Measurements from ENCODE around the gene PLEKHH1. TPM values are rescaled to one million over a fixed set of nuclear protein-coding genes. Genes with fewer than 3 reads are reported as not detected.

PLEKHH1 gene
- total RNA-seq, 1 experiment from 2014 or later, result 27.6 TPM

DNA sequence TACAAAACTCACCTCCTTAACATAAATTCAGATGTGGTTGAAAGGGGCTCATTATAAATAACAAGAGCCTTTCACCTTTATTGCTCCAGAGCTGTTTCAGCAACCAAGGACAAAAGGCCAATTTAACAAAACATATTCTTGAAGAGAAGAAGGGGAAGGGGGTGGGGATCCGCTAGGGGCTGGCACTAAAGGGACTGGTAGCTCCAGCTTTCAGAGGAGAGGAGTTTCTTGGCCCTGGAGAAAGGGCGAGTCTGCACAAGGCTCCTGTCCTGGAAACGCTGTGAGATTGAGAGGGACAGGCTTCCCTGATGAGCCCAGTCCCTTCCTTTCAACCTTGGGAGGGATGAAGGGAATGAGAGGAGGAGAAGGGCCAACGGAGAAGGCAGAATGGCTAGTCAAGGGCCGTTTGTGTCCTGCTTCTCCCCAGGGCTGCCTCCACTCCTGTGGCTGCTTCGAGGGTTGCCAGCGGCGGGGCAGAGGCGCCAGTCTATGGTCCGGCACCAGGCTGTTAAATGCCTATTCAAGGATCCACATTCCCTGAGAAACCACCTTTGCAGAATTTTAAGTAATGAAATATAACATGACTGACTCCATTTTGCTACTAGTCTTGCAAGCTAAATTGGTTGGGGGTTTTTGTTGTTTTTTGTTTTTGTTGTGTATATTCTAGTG, 76.7 kb downstream of the PLEKHH1 start:
- no peaks in the 10 kb centered on the region for H4K20me1 ChIP-seq (ENCODE audit: insufficient read depth)
- DNase-seq (ENCODE audit: low read depth, low spot score), result no peak
- no peak overlapping the region for H3K4me2 ChIP-seq (ENCODE audit: low read length)
- no peak overlapping the region for H3K27ac ChIP-seq (ENCODE audit: low read depth, low read length)
- no peak overlapping the region for H3K4me3 ChIP-seq (replicated peaks in 1 of 2; ENCODE audit: low read depth in 1 of 2, low read length in 2 of 2)
- H3K4me1 ChIP-seq (ENCODE audit: control insufficient read depth in 1 of 2, insufficient read depth in 2 of 2, low read length in 2 of 2), result no peaks in the 10 kb centered on the region
- no peaks in the 10 kb centered on the region for H3K36me3 ChIP-seq (ENCODE audit: control insufficient read depth in 1 of 2, insufficient read depth in 2 of 2, low read length in 2 of 2)
- no peaks in the 10 kb centered on the region for H3K9me3 ChIP-seq (ENCODE audit: control insufficient read depth in 1 of 2, insufficient read depth in 1 of 2, low read depth in 1 of 2, low read length in 2 of 2)
- no peaks in the 10 kb centered on the region for H3K79me2 ChIP-seq (ENCODE audit: insufficient read depth, low read length)
- H2AFZ ChIP-seq (ENCODE audit: low read depth, low read length, poor library complexity, severe bottlenecking), result no peak overlapping the region
- TF ChIP-seq CEBPB (IDR thresholded peaks at IDR 0.05; ENCODE audit: low read depth) (no peak), EGR1 (IDR thresholded peaks at IDR 0.05; ENCODE audit: low read depth) (no peak), YY1 (IDR thresholded peaks at IDR 0.05; ENCODE audit: extremely low read depth, insufficient replicate concordance, low read depth, low read length) (no peak), RAD21 (IDR thresholded peaks at IDR 0.05; ENCODE audit: low read depth) (no peak)
- POLR2A ChIA-PET, result no interaction called here
- no TSS peak for BruUV-seq (replicated peaks)
- RAD21 ChIA-PET (ENCODE audit: low non-redundant PET in 1 of 2, low total read pairs in 2 of 2, uncharacterized antibody in 2 of 2, unreplicated experiment in 2 of 2), result no interaction called here
- H3K9ac ChIP-seq (ENCODE audit: low read length), result no peak overlapping the region
- CTCF ChIA-PET, result interaction anchor here (1.2 kb wide), 1 partner anchor 57 kb away, joined by 3 read pairs; no protein-coding TSS in a partner anchor
- H3K27me3 ChIP-seq (ENCODE audit: insufficient read depth, low read length), result peaks cover 13% of the 10 kb centered on the region; the same call in 1 of the 2 replicates
- intact Hi-C loops (cut with micrococcal nuclease), result no loop called here
- no peak for ATAC-seq
- no peaks in the 10 kb centered on the region for H3K9me2 ChIP-seq (ENCODE audit: insufficient read depth)

DNA sequence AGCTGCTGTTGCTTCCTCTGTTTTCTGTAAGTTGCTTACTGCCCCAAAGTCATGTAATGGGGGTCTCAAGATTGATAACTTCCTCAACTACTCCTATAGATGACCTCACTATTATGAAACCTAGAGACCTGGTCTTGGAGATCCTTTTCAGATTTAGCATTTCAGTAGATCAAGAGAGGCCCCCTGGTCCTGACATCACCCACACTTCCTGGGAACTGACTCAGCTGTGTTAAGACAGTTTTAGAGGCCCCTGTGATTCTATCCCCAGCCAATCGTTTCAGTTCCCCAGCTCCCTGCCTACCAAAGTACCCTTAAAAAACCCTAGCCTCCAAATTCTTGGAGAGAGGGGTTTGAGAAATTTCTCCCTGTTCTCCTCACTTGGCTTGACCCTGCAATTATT, 77.4 kb downstream of the PLEKHH1 start:
- no TSS peak for BruUV-seq (replicated peaks)
- H3K27me3 ChIP-seq (ENCODE audit: insufficient read depth, low read length), result peaks cover 13% of the 10 kb centered on the region; the same call in 1 of the 2 replicates
- H3K9me2 ChIP-seq (ENCODE audit: insufficient read depth), result no peaks in the 10 kb centered on the region
- no peaks in the 10 kb centered on the region for H3K9me3 ChIP-seq (ENCODE audit: control insufficient read depth in 1 of 2, insufficient read depth in 1 of 2, low read depth in 1 of 2, low read length in 2 of 2)
- ChIA-PET CTCF (interaction anchor here (1.2 kb wide), 1 partner anchor 56 kb away, joined by 3 read pairs; no protein-coding TSS in a partner anchor), POLR2A (no interaction called here), RAD21 (ENCODE audit: low non-redundant PET in 1 of 2, low total read pairs in 2 of 2, uncharacterized antibody in 2 of 2, unreplicated experiment in 2 of 2) (no interaction called here)
- no peak for TF ChIP-seq YY1 (IDR thresholded peaks at IDR 0.05; ENCODE audit: extremely low read depth, insufficient replicate concordance, low read depth, low read length)
- TF ChIP-seq ELF1 (IDR thresholded peaks at IDR 0.05; ENCODE audit: borderline replicate concordance, low read depth), result no peak
- TF ChIP-seq, protein P1, sequence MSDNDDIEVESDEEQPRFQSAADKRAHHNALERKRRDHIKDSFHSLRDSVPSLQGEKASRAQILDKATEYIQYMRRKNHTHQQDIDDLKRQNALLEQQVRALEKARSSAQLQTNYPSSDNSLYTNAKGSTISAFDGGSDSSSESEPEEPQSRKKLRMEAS (IDR thresholded peaks at IDR 0.05), result no peak
- TF ChIP-seq JUND (IDR thresholded peaks at IDR 0.05), result no peak
- no peak for TF ChIP-seq CBX3 (IDR thresholded peaks at IDR 0.05; ENCODE audit: low read depth)
- TF ChIP-seq SRF (IDR thresholded peaks at IDR 0.05; ENCODE audit: low read depth), result no peak
- no peaks in the 10 kb centered on the region for H3K4me1 ChIP-seq (ENCODE audit: control insufficient read depth in 1 of 2, insufficient read depth in 2 of 2, low read length in 2 of 2)
- no peak overlapping the region for H3K9ac ChIP-seq (ENCODE audit: low read length)
- H3K4me3 ChIP-seq (replicated peaks in 1 of 2; ENCODE audit: low read depth in 1 of 2, low read length in 2 of 2), result no peak overlapping the region
- no peak overlapping the region for H2AFZ ChIP-seq (ENCODE audit: low read depth, low read length, poor library complexity, severe bottlenecking)
- H3K36me3 ChIP-seq (ENCODE audit: control insufficient read depth in 1 of 2, insufficient read depth in 2 of 2, low read length in 2 of 2), result no peaks in the 10 kb centered on the region
- DNase-seq (ENCODE audit: low read depth, low spot score) (no peak), ATAC-seq (no peak)
- no peak overlapping the region for H3K27ac ChIP-seq (ENCODE audit: low read depth, low read length)
- no peaks in the 10 kb centered on the region for H3K79me2 ChIP-seq (ENCODE audit: insufficient read depth, low read length)
- H4K20me1 ChIP-seq (ENCODE audit: insufficient read depth), result no peaks in the 10 kb centered on the region
- H3K4me2 ChIP-seq (ENCODE audit: low read length), result no peak overlapping the region
- intact Hi-C loops (cut with micrococcal nuclease), result no loop called here
